Activated CD4-positive, alpha-beta T cell treated with anti-CD3 and anti-CD28 coated beads, Interleukin-2, Interleukin-4, amounts not matched to agents 100 ng/mL and 50 ng/mL, durations not matched to agents 16 hours and 8 hours (primary cell): ENCODE data around the gene MTHFD1.

Experiments used
- DNase-seq: peaks from one replicate; pipeline ENCODE4 v3.0.0-alpha.2; 2020; ENCODE audit warnings: low spot score

The MTHFD1 gene

GRCh38 chr14:64407329-64407728 is 19.2 kb downstream of the MTHFD1 start:
- DNase-seq: no peak

DNA sequence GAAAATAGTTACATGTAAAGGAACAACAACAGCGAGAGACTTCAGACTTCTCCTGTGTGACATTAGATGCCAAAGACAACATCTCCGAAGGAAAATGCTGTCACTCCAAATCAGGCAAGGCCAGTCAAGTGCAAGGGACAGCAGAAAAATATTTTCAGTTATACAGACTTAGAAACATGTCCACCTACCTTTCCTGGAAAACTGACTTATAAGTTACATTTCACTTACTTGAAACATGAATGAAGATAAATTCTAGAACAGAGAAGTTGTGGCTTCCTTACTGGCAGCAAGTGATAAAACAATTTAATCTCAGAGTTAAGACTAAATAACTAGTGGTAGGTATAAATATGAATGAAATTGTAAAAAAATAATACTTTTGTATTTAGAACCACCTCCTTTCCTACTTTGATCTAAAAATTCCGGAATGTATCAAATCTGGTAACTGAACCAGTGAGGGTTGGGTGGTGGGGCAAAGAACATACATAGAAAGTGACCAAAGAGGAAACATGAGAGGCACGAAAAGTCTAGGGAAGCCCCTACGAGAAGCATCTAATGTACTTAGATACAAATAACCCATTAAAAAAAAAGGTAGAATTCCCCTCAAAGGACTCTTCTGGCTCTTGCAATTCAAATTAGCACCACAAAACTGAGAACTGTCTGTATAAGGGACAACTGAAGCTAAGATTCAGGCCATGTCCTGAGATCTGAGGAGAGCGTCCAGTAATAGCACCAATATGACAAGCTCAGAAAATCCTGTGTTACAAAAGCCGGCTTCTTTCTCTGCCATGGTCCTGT is 21.2 kb downstream of the MTHFD1 start:
- no peak for DNase-seq

DNA sequence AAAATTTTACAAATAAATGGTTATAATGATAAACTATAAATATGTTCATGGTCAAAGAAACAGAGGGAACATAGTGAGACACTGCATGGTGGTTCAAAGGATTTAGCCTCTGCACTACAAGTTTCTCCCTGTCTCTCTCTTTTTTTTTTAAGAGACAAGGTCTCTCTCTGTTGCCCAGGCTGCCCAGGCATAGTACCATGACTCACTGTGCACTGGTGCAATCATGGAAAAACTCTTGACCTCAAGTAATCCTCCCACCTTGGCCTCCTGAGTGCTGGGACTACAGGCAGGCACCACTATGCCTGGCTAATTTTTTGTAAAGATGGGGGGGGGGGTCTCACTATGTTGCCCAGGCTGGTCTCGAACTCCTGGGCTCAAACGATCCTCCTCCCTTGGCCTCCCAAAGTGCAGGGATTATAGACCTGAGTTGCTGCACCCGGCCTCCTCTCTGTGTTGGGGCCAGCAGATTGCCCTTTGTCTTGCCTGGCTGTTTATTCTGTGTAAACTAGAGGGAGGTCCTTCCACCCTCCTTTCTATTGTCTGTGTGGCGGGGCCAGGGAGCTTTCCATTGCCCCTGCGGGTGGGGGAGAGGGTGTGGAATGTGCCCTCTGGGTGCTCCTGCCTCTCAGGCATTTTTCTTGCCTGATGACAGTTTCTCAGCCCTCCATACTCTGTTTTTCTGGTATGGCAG is 22.1 kb downstream of the MTHFD1 start:
- no peak for DNase-seq

- DNase-seq: no peak
Measured at GRCh38 chr14:64411001-64411400, 22.8 kb downstream of the MTHFD1 start.

DNA sequence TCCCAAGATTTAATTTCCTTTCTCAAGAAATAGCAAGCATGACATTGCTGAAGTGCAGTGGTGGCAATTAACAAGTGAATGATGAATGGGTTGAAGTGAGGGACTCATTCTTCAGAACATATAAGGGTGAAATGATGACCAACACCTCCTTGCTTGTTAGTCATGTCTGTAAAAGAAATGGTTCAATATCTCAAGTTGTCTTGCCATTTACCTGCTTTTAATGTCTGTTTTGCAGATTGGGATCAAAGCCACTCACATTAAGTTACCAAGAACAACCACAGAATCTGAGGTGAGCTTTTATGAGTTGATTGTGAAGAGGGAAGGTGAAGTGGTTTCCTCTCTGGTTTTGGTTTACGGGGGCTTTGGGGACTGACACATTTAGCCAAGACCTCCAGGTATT is 24.1 kb downstream of the MTHFD1 start:
- no peak for DNase-seq

DNA sequence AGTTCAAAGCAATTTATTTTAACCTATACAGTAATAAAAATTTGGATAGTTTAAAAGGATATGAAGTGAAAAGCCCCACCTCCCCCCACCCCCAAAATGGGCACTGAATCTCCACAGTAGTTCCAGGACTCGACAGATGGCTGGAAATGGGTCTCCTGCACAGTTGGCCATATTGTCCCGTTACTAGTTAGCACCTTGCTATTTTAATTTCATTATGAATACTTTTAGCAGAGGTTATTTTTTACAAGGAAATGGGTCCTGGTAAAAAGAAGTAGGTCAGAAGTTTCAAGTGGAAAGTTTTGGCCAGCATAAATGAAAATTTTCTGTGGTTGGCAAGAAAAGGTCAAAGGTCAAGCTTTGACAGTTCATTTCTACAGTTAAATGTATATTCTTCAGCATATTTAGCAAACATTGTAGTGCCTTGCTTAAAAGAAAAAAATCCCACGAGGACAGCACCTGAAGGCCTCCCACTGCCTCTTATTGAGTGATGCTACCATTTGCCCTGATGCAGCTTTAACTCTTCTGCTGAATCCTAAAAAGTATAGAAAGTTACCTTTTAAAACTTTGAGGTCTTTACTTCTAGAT is 28.3 kb downstream of the MTHFD1 start:
- no peak for DNase-seq

- DNase-seq: no peak
Measured at GRCh38 chr14:64417055-64417770, 29.1 kb downstream of the MTHFD1 start.

GRCh38 chr14:64417771-64418125 is 29.6 kb downstream of the MTHFD1 start:
- DNase-seq: no peak

DNA sequence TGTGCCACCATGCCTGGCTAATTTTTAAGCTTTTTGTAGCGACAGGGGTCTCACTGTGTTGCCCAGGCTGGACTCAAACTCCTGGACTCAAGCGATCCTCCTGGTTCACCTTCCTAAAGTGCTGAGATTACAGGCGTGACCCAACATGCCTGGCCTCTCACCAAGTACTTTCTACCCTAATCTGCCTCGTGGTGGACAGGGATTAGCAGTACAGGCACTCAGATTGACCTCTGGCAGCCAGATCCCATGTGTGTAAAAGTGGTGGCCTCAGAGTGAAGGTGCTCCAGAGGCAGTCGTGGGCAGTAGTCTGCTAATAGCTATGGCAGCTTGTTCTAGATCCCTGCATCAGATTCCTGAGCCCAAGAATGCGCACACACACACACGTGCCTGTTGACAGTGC is 30.9 kb downstream of the MTHFD1 start:
- DNase-seq: no peak

DNA sequence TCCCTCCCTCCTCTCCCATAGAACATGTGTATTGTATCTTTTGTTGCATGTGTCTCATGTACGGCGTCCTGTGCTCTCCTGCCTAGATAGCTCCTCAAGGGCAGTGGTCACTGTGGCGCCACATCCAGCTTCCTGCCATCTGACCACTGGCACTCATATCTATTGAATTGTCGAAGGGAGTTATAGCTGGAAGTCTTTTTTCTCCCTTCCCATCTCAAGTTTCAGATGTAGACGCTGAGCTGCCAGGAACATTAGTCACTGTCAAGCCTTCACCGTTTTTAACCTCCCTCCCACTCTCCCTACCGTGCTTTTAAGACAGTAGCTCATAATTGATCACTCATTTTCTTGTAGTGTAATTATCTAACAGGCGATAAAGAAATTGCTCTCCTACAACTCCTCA is 33.0 kb downstream of the MTHFD1 start:
- DNase-seq: no peak

GRCh38 chr14:64422005-64422404 is 33.9 kb downstream of the MTHFD1 start:
- no peak for DNase-seq

- DNase-seq: peak; percentile 67
Measured at GRCh38 chr14:64422756-64423155, 34.6 kb downstream of the MTHFD1 start.

GRCh38 chr14:64423987-64424386 is 35.8 kb downstream of the MTHFD1 start:
- DNase-seq: no peak

DNA sequence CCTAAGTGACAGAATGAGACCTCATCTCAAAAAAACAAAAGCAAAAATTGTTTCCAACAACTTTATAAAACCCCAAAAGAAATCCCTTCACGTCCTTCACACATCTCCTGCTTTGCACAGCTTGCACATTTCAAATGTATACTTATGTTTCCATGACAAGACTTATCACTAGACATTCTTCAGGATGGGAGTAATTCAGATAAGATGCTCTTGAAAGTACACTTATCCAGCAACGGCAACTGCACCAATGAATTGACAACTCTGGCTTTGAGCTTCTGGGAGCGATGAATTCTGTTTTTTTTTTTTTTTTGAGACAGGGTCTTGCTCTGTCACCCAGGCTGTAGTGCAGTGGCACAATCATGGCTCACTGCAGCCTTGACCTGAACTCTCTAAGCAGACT is 46.4 kb downstream of the MTHFD1 start:
- DNase-seq: no peak

GRCh38 chr14:64438181-64438841 is 50.2 kb downstream of the MTHFD1 start:
- no peak for DNase-seq

DNA sequence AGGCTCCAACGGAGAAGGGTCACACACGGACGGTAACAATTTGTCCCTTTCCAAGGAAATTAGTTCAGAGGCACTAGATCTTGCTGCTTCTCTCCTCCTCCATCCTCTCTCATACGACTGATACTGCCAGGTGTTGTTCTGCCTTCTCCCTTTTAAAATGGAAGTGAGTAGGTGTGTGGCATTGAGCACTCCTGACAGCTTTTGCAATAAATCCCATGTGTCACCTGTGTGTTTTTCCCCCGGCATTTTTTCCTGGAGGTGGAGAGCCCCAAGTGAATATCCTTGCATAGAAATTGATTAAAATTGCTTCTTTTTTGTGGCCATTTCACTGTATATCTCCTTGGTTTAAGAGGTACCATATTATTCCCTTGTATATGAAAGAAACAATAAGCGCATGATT is 51.0 kb downstream of the MTHFD1 start:
- no peak for DNase-seq

- no peak for DNase-seq
Measured at GRCh38 chr14:64440494-64440893, 52.3 kb downstream of the MTHFD1 start.

DNA sequence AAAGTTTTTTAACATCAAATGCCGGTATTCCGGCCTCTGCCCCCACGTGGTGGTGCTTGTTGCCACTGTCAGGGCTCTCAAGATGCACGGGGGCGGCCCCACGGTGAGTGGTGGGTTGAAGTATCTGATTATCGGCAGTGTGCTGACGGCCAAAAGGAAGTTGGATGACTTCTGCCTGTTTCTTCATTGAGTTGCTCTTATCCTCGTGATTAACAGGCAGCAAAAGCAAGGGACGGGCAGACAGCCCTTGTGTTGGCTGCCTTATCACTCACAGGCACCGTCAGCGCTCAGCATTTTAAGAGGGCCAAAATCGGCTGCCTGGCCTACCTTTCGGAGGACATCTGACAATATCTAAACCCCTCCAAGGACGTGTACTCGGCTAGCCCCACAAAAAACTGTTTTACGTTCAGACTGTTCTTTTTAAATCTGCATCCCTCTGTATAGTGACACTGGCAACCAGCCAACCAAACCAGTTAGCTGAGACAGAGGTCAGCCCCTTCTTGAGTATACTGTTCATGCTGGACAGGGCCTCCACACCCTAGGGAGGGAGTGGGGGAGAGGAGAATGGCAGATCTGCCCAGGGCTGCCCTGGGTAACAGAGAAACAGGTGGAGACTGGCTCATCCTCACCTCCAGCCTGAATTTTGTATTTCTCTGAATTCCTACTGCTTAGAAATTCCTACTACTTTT is 54.3 kb downstream of the MTHFD1 start:
- no peak for DNase-seq

DNA sequence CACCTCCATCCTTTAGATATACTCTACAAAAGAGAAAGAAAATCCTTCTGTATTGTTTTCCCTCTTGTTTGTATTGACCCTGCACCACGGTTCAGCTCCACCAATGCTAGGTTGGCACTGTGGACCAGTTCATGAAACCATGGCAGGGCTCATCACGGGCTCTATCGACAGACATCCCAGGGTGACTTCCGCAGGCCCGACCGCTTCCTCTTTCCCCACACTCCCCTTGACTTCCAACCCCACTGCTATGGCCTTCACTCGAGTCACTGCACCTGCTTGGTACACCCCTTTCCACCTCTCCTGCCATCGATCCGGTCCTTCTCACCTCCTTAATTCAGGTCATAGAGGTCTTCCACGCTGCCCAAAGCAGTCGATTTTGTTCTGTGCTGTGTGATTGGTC is 56.0 kb downstream of the MTHFD1 start:
- DNase-seq: no peak

- peak; percentile 75 for DNase-seq
Measured at GRCh38 chr14:64444984-64445845, 57.1 kb downstream of the MTHFD1 start.
